ENCODE data around the gene OVOL2.

GRCh38 chr20:17976305-17976704 lies 81.4 kb downstream of the OVOL2 start:
- TF ChIP-seq POLR2AphosphoS5 (IDR thresholded peaks at IDR 0.05), result no peak
- TF ChIP-seq, protein P1, sequence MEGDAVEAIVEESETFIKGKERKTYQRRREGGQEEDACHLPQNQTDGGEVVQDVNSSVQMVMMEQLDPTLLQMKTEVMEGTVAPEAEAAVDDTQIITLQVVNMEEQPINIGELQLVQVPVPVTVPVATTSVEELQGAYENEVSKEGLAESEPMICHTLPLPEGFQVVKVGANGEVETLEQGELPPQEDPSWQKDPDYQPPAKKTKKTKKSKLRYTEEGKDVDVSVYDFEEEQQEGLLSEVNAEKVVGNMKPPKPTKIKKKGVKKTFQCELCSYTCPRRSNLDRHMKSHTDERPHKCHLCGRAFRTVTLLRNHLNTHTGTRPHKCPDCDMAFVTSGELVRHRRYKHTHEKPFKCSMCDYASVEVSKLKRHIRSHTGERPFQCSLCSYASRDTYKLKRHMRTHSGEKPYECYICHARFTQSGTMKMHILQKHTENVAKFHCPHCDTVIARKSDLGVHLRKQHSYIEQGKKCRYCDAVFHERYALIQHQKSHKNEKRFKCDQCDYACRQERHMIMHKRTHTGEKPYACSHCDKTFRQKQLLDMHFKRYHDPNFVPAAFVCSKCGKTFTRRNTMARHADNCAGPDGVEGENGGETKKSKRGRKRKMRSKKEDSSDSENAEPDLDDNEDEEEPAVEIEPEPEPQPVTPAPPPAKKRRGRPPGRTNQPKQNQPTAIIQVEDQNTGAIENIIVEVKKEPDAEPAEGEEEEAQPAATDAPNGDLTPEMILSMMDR (IDR thresholded peaks at IDR 0.05; ENCODE audit: poor library complexity, severe bottlenecking), result no peak
- TF ChIP-seq EP300 (conservative IDR thresholded peaks at IDR 0.05; ENCODE audit: poor library complexity, severe bottlenecking), result no peak
- TF ChIP-seq EZH2 (IDR thresholded peaks at IDR 0.05; ENCODE audit: borderline replicate concordance, insufficient read depth, low read length, poor library complexity, severe bottlenecking), result no peak
- no peak for TF ChIP-seq RAD21 (conservative IDR thresholded peaks at IDR 0.05)
- TF ChIP-seq MXI1 (conservative IDR thresholded peaks at IDR 0.05; ENCODE audit: poor library complexity, severe bottlenecking), result no peak
- TF ChIP-seq SMC3 (conservative IDR thresholded peaks at IDR 0.05; ENCODE audit: poor library complexity), result no peak
